HFF-Myc (cell line): Measurements from ENCODE around the gene DKC1.
"Not testable (repeated sequence)": the region's sequence is repeated elsewhere in the genome, so short reads cannot be mapped to it uniquely, and the experiment has no call there.

Experiments
- DNase-seq: peaks from one replicate; pipeline ENCODE4 v3.0.0-alpha.2; 2011; ENCODE audit warnings: low read depth; ENCODE audit errors: extremely low read depth
- H3K4me3 ChIP-seq: replicated peaks from 2 replicates; pipeline ENCODE4 v1.5.1; 2011; ENCODE audit warnings: low read depth, mild to moderate bottlenecking, control low read depth, low read length
- CTCF ChIP-seq: IDR thresholded peaks from 2 replicates; pipeline ENCODE4 v1.5.1; 2012; ENCODE audit warnings: mild to moderate bottlenecking, low read depth, low read length, control low read depth; ENCODE audit errors: missing control alignments

DKC1 gene

GRCh38 chrX:154819771-154820341 lies 57.2 kb downstream of the DKC1 start:
- no peak for TF ChIP-seq CTCF
- no peak for DNase-seq
- H3K4me3 ChIP-seq: no peak overlapping the region

GRCh38 chrX:154821523-154821922 lies 58.9 kb downstream of the DKC1 start:
- TF ChIP-seq CTCF: no peak
- no peak for DNase-seq
- H3K4me3 ChIP-seq: no peak overlapping the region

- H3K4me3 ChIP-seq: no peak overlapping the region
- no peak for TF ChIP-seq CTCF
- DNase-seq: no peak
Observed at GRCh38 chrX:154822029-154822428, 59.4 kb downstream of the DKC1 start.

- no peak overlapping the region for H3K4me3 ChIP-seq
- no peak for TF ChIP-seq CTCF
- DNase-seq: no peak
Observed at GRCh38 chrX:154824638-154825037, 62.0 kb downstream of the DKC1 start.

GRCh38 chrX:154825586-154825985 lies 62.9 kb downstream of the DKC1 start:
- H3K4me3 ChIP-seq, DNase-seq: not testable (repeated sequence)
